Natural killer cell (primary cell): ENCODE measurements around the gene ZBTB12. TPM values are rescaled to one million over a fixed set of nuclear protein-coding genes. Genes with fewer than 3 reads are reported as not detected.

ENCODE experiments used
- ATAC-seq, 3 donors: fragments of 150-1000 bp in 2 of 3; fragments of 200-7000 bp in 1 of 3; cut with Tn5 transposase; 1 replicate in 1 of 3; 2 replicates in 2 of 3; pipeline ENCODE4 v1.10.0; 2021; ENCODE audit warnings: mild to moderate bottlenecking in 2 of 3, moderate library complexity in 2 of 3
- DNase-seq, 2 donors: peaks; one replicate each; pipeline versions ENCODE4 v3.0.0 to v3.0.0-alpha.2; 2013 to 2021; ENCODE audit warnings: mixed read lengths in 1 of 2
- H3K27ac ChIP-seq: one replicate; pipeline ENCODE4 v1.5.1; 2013; ENCODE audit warnings: mild to moderate bottlenecking, low read length
- H3K27me3 ChIP-seq: one replicate; pipeline ENCODE4 v1.6.1; 2013; ENCODE audit warnings: low read length; ENCODE audit not compliant: control insufficient read depth, insufficient read depth
- H3K36me3 ChIP-seq: one replicate; pipeline ENCODE4 v1.6.1; 2013; ENCODE audit warnings: low read length; ENCODE audit not compliant: control insufficient read depth, insufficient read depth
- H3K4me1 ChIP-seq: one replicate; pipeline ENCODE4 v1.6.1; 2013; ENCODE audit warnings: low read length; ENCODE audit not compliant: control insufficient read depth, insufficient read depth
- H3K4me3 ChIP-seq: one replicate; pipeline ENCODE4 v1.5.1; 2013; ENCODE audit warnings: low read length
- H3K9me3 ChIP-seq: one replicate; pipeline ENCODE4 v1.6.1; 2013; ENCODE audit warnings: low read length; ENCODE audit not compliant: control insufficient read depth, insufficient read depth
- H3K27ac Mint-ChIP-seq, 2 donors: one replicate each; pipeline ENCODE4 v1.8.0; 2022; ENCODE audit warnings: mild to moderate bottlenecking in 2 of 2, mixed read lengths in 2 of 2, moderate library complexity in 1 of 2
- H3K27me3 Mint-ChIP-seq, 2 donors: one replicate each; pipeline ENCODE4 v1.8.0; 2022; ENCODE audit warnings: low read depth in 2 of 2, mixed read lengths in 2 of 2
- H3K36me3 Mint-ChIP-seq: one replicate; pipeline ENCODE4 v1.8.0; 2022; ENCODE audit warnings: mixed read lengths
- H3K4me1 Mint-ChIP-seq, 2 donors: one replicate each; pipeline ENCODE4 v1.8.0; 2022; ENCODE audit warnings: mixed read lengths in 2 of 2
- H3K4me3 Mint-ChIP-seq: one replicate; pipeline ENCODE4 v1.8.0; 2022; ENCODE audit warnings: mild to moderate bottlenecking, moderate library complexity, mixed read lengths
- H3K9me3 Mint-ChIP-seq, 2 donors: one replicate each; pipeline ENCODE4 v1.8.0; 2022; ENCODE audit warnings: mixed read lengths in 2 of 2
- WGBS: methylation state at CpG from one replicate; pipeline ENCODE4 v1.1.7; 2013; ENCODE audit warnings: missing lambda C conversion rate; ENCODE audit not compliant: insufficient coverage; 5-methylcytosine and 5-hydroxymethylcytosine counted together
- intact Hi-C: fragments of 100-400 bp; cut with micrococcal nuclease; formaldehyde crosslinking; loops from one replicate; pipeline ENCODE4 v1.14.2; 2022
- total RNA-seq, 4 donors: library from RNA; stranded (reverse); fragments of 120-200 nt in 1 of 4; gene quantifications; one replicate each; pipeline versions ENCODE4 v1.2.3 to v1.2.4, GENCODE V29; 2013 to 2022
- TF ChIP-seq, protein P1 (sequence below): fragments of 200-600 bp; IDR thresholded peaks from one replicate; pipeline ENCODE4 v1.8.0; 2022; ENCODE audit warnings: antibody characterized with exemption

Gene ZBTB12
- total RNA-seq, 3 donors from 2014 or later (not counting 1 experiment from before 2014, with no cell fraction given) = 0.54 to 0.77 (median 0.63) TPM

DNA sequence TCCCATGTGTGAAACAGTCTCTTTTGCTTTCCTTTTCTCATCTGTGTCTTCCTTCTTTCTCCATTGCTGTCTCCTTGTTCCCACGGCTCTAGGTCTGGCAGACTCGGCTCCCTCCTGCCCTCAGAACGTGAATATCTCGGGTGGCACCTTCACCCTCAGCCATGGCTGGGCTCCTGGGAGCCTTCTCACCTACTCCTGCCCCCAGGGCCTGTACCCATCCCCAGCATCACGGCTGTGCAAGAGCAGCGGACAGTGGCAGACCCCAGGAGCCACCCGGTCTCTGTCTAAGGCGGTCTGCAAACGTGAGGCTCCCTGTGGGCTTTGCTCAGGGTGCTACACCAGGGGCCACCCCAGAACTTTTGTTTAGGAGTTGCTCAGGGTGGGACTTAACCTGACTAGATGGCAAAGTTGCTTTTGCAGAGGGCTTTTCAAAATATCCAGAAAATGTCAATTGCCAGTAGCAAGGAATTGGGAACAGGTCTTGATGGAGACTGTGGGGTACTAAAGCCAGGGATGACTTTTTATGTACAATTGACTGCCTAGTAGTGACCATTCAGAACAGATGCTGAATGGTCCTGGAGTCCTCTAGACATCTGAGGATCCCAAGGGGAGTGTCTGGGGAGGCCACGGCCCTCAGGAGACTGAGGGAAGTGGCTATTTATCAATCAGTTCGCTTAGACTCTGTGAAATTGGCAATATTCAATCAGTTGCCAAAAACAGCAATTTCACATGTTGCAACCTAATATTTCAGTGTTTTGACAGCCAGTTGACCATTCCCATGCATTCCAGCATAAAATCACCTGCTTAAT is 26.2 kb upstream of the ZBTB12 start:
- H3K4me1 ChIP-seq = no peaks in the 10 kb centered on the region
- 88% methylated on average over 11 of the region's 11 CpGs for WGBS
- H3K9me3 ChIP-seq = no peaks in the 10 kb centered on the region
- Mint-ChIP-seq H3K4me1 (no peaks in the 10 kb centered on the region), H3K36me3 (no peaks in the 10 kb centered on the region), H3K9me3 (no peaks in the 10 kb centered on the region), H3K27ac (no peak overlapping the region), H3K27me3 (peaks cover 4 to 9% of the 10 kb centered on the region in 2 donors), H3K4me3 (no peak overlapping the region)
- TF ChIP-seq, protein P1, sequence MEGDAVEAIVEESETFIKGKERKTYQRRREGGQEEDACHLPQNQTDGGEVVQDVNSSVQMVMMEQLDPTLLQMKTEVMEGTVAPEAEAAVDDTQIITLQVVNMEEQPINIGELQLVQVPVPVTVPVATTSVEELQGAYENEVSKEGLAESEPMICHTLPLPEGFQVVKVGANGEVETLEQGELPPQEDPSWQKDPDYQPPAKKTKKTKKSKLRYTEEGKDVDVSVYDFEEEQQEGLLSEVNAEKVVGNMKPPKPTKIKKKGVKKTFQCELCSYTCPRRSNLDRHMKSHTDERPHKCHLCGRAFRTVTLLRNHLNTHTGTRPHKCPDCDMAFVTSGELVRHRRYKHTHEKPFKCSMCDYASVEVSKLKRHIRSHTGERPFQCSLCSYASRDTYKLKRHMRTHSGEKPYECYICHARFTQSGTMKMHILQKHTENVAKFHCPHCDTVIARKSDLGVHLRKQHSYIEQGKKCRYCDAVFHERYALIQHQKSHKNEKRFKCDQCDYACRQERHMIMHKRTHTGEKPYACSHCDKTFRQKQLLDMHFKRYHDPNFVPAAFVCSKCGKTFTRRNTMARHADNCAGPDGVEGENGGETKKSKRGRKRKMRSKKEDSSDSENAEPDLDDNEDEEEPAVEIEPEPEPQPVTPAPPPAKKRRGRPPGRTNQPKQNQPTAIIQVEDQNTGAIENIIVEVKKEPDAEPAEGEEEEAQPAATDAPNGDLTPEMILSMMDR = no peak
- ATAC-seq (no peak), DNase-seq (no peak)
- no peak overlapping the region for H3K27ac ChIP-seq
- no peak overlapping the region for H3K4me3 ChIP-seq
- H3K36me3 ChIP-seq = no peaks in the 10 kb centered on the region
- intact Hi-C loops = no loop called here
- H3K27me3 ChIP-seq = no peaks in the 10 kb centered on the region

DNA sequence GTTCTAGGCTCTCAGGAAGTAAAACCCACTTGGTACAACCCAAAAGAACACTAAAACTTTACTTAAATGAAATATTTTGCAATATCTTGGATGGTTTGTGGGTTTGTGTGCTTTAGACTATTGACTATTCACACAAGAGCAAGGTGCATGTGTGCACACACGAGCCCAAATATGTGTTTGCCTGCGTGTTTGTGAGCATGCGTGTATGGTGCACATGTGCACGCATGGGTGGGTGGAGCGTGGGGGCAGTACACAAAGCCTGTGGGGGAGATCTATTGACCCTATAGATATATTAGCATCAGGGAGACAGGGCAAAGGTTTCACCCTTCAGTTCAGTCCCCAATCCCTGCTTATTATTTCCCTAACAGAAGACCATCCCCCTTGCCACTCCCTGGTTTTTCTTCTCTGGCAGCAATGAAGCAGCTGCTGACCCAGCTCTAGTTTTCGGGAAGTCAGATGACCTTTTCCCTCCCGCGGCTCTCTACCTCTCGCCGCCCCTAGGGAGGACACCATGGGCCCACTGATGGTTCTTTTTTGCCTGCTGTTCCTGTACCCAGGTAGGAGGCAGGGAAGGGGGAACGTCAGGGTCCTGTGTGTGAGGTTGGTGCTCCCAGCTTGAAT is 25.5 kb upstream of the ZBTB12 start, which contains the start of gene C2:
Gene C2 (plus strand): TSS at position 476 of the 621 bp plus-strand sequence. CDS start 36 bp downstream, at position 512.
- no peak within 1 kb of the TSS for H3K4me3 ChIP-seq
- no peak for DNase-seq
- H3K36me3 ChIP-seq = no peaks in the 10 kb centered on the region
- TF ChIP-seq, protein P1 = no peak
- no peaks in the 10 kb centered on the region for H3K4me1 ChIP-seq
- H3K27me3 Mint-ChIP-seq = peaks cover 4 to 9% of the 10 kb centered on the region in 2 donors
- intact Hi-C loops = no loop called here
- H3K27me3 ChIP-seq = no peaks in the 10 kb centered on the region
- no peak for ATAC-seq
- H3K36me3 Mint-ChIP-seq = no peaks in the 10 kb centered on the region
- 73% methylated on average over 11 of the region's 11 CpGs for WGBS
- H3K27ac Mint-ChIP-seq = no peak within 1 kb of the TSS
- no peaks in the 10 kb centered on the region for H3K4me1 Mint-ChIP-seq
- no peaks in the 10 kb centered on the region for H3K9me3 Mint-ChIP-seq
- H3K27ac ChIP-seq = no peak within 1 kb of the TSS
- H3K9me3 ChIP-seq = no peaks in the 10 kb centered on the region
- no peak within 1 kb of the TSS for H3K4me3 Mint-ChIP-seq

DNA sequence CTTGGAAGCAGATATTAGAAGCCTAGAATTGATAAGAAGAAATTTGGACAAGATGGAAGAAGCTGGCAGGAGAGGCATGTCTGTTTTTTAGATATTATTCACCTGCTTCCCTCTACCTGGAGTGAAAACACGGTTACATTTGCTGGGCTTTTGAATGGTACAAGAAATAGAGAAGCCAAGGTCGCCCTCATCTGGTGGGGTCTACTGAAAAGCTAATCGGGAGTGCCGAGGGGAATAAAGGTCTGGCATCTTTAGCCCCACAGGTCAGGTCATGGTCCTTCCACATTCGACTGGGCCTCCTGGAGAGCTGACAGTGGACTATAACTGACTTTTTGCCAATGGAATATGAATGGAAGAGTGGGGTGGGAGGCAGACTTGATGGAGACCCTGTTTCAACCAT is 21.1 kb upstream of the ZBTB12 start:
- Mint-ChIP-seq H3K4me3 (no peak overlapping the region), H3K36me3 (no peaks in the 10 kb centered on the region), H3K27ac (no peak overlapping the region), H3K4me1 (no peaks in the 10 kb centered on the region), H3K27me3 (peaks cover 3 to 7% of the 10 kb centered on the region in 2 donors), H3K9me3 (no peaks in the 10 kb centered on the region)
- DNase-seq = peak in 1 of 2 donors; percentile 52
- intact Hi-C loops = no loop called here
- TF ChIP-seq, protein P1 = no peak
- ATAC-seq = no peak
- H3K9me3 ChIP-seq = no peaks in the 10 kb centered on the region
- H3K36me3 ChIP-seq = no peaks in the 10 kb centered on the region
- no peaks in the 10 kb centered on the region for H3K27me3 ChIP-seq
- H3K4me3 ChIP-seq = no peak overlapping the region
- H3K4me1 ChIP-seq = no peaks in the 10 kb centered on the region
- H3K27ac ChIP-seq = no peak overlapping the region
- WGBS = 18% methylated on average over 5 of the region's 5 CpGs
